Peyer's patch (tissue), 4 donors: ENCODE results near the gene SHC2.

Experiments used
- POLR2A ChIP-seq, 2 donors: fragments of 450-650 bp; IDR thresholded peaks; one replicate each; pipeline ENCODE4 v1.5.1; 2017; ENCODE audit warnings: antibody characterized with exemption in 2 of 2, mild to moderate bottlenecking in 2 of 2, moderate library complexity in 2 of 2
- TF ChIP-seq, protein P1 (sequence below), 6 experiments: fragments of 450-650 bp in 4 of 6; fragments of 200-600 bp in 2 of 6; sonication (generic) in 1 of 6; IDR thresholded peaks; one replicate each; pipeline ENCODE4 v1.5.1; 2017 to 2019; ENCODE audit warnings: antibody characterized with exemption in 6 of 6, mild to moderate bottlenecking in 3 of 6, moderate library complexity in 1 of 6

- no peak for TF ChIP-seq POLR2A (IDR thresholded peaks at IDR 0.05)
- TF ChIP-seq, protein P1, sequence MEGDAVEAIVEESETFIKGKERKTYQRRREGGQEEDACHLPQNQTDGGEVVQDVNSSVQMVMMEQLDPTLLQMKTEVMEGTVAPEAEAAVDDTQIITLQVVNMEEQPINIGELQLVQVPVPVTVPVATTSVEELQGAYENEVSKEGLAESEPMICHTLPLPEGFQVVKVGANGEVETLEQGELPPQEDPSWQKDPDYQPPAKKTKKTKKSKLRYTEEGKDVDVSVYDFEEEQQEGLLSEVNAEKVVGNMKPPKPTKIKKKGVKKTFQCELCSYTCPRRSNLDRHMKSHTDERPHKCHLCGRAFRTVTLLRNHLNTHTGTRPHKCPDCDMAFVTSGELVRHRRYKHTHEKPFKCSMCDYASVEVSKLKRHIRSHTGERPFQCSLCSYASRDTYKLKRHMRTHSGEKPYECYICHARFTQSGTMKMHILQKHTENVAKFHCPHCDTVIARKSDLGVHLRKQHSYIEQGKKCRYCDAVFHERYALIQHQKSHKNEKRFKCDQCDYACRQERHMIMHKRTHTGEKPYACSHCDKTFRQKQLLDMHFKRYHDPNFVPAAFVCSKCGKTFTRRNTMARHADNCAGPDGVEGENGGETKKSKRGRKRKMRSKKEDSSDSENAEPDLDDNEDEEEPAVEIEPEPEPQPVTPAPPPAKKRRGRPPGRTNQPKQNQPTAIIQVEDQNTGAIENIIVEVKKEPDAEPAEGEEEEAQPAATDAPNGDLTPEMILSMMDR (IDR thresholded peaks at IDR 0.05): no peak
These were observed 7.2 kb downstream of the SHC2 start for GRCh38 chr19:453606-454005.
